Activated CD8-positive, alpha-beta memory T cell treated with anti-CD3 and anti-CD28 coated beads, Interleukin-2, amount 50 U/mL, for 4 hours (primary cell): ENCODE measurements around the gene DMRTB1.

Experiments
- DNase-seq: peaks from one replicate; pipeline ENCODE4 v3.0.0-alpha.2; 2020

DMRTB1 gene

GRCh38 chr1:53511323-53511932, 52.2 kb downstream of the DMRTB1 start:
- no peak for DNase-seq

- DNase-seq = no peak
Measured at GRCh38 chr1:53511933-53512806, 53.0 kb downstream of the DMRTB1 start.

- DNase-seq = no peak
Measured at GRCh38 chr1:53512807-53513755, 53.9 kb downstream of the DMRTB1 start.

GRCh38 chr1:53513846-53514245, 54.6 kb downstream of the DMRTB1 start:
- DNase-seq = no peak

GRCh38 chr1:53514436-53514835, 55.2 kb downstream of the DMRTB1 start:
- no peak for DNase-seq

GRCh38 chr1:53516181-53516580, 57.0 kb downstream of the DMRTB1 start:
- no peak for DNase-seq
